ENCODE results near the gene ACKR3.

Gene ACKR3

DNA sequence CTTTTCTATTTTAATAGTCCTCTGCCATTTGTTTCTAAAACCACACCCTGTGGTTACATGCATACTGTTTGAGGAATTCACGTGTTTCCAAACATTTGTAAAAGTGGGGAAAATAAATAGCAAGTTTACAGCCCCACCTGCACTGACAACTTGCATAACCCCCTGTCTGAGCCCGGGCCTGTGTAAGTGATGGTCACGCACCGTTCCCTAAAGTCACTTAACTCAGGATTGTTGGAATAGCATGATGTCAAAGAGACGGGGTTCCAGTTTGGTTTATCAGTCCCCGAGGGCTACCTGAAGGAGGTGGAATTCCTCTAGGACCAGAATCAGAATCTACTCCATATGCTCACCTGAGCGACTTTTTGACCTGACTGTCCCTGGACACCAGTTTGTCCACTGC, 30.5 kb downstream of the ACKR3 start:
- TF ChIP-seq, protein P1, sequence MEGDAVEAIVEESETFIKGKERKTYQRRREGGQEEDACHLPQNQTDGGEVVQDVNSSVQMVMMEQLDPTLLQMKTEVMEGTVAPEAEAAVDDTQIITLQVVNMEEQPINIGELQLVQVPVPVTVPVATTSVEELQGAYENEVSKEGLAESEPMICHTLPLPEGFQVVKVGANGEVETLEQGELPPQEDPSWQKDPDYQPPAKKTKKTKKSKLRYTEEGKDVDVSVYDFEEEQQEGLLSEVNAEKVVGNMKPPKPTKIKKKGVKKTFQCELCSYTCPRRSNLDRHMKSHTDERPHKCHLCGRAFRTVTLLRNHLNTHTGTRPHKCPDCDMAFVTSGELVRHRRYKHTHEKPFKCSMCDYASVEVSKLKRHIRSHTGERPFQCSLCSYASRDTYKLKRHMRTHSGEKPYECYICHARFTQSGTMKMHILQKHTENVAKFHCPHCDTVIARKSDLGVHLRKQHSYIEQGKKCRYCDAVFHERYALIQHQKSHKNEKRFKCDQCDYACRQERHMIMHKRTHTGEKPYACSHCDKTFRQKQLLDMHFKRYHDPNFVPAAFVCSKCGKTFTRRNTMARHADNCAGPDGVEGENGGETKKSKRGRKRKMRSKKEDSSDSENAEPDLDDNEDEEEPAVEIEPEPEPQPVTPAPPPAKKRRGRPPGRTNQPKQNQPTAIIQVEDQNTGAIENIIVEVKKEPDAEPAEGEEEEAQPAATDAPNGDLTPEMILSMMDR (conservative IDR thresholded peaks at IDR 0.05), result no peak
- no peak overlapping the region for H3K27ac ChIP-seq

GRCh38 chr2:236600892-236601291, 31.3 kb downstream of the ACKR3 start:
- no peak overlapping the region for H3K27ac ChIP-seq
- TF ChIP-seq, protein P1 (conservative IDR thresholded peaks at IDR 0.05), result no peak

DNA sequence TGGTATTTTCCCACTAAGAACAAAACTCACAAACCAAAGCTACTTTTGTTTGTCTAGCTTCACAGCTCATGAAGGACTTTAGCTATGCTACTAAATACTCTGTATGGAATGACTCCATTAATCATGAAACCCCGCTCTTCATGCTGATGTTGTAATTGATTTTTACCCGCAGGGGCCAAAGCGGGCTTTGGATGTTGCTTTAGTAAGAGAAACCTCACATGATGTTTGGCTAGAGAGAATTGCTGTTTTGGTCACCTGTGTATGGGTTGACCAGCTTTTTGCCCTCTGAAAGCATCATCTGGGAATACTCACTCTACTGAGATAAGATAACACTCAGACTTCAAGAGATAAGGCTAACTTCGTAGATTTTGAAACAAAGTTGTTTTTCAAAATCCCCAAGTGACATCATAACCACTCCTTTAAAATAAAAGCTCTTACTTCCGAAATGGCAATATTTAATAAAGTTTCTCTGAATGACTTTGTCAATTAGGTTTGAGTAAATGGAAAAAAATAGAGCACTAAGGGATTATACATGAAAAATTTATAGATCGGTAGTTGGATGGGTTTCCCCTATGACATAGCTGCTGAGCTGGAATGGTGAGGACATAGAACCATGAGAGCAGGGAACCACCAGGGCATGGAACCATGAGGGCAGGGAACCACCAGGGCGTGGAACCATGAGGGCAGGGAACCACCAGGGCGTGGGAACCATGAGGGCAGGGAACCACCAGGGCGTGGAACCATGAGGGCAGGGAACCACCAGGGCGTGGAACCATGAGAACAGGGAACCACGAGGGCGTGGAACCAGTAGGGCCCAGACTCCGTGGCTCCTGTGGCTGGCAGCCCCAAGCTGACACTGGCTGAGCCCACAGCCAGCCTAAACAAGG, 31.9 kb downstream of the ACKR3 start:
- TF ChIP-seq, protein P1 (conservative IDR thresholded peaks at IDR 0.05), result no peak
- no peak overlapping the region for H3K27ac ChIP-seq

- TF ChIP-seq, protein P1 (conservative IDR thresholded peaks at IDR 0.05), result no peak
- H3K27ac ChIP-seq, result no peak overlapping the region
Observed at GRCh38 chr2:236602678-236603077, 33.1 kb downstream of the ACKR3 start.

DNA sequence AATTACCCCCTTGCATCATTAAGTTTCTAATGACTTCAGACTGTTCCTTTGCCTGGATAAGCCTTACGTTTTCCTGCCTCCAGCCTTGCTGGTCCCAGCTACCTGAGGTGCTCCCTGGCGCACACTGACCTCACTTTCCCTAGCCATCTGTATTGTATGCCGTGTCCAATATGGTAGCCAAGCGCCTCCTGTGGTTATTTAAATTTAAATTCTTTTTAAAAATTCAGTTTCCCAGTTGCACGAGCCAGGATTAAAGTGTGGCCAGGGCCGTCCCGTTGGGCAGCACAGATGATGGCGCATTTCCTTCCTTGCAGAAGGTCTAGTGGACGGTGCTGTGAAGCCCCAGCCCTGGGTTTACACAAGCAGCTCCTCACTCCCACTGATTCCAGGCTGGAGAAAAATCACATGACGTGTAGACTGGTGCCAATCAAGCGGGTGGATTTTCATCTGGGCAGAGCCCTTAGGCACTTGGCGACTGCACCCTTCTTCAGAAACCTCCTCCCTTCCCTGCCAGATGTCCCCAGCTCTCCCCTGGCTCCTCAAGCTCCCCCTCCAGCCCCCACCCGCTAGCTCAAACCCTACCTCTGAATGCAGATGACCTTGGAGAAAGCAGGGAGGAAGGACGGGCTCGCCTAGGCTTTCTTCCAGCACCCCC, 33.9 kb downstream of the ACKR3 start:
- TF ChIP-seq, protein P1 (conservative IDR thresholded peaks at IDR 0.05), result no peak
- H3K27ac ChIP-seq, result no peak overlapping the region

- TF ChIP-seq, protein P1 (conservative IDR thresholded peaks at IDR 0.05), result no peak
- no peak overlapping the region for H3K27ac ChIP-seq
Observed at GRCh38 chr2:236604575-236605344, 35.1 kb downstream of the ACKR3 start.

GRCh38 chr2:236605345-236605734, 35.7 kb downstream of the ACKR3 start:
- TF ChIP-seq, protein P1 (conservative IDR thresholded peaks at IDR 0.05), result no peak
- H3K27ac ChIP-seq, result no peak overlapping the region
